Measurements from ENCODE around the gene AMOTL1. TPM values are rescaled to one million over a fixed set of nuclear protein-coding genes. Genes with fewer than 3 reads are reported as not detected.

Gene AMOTL1
- total RNA-seq, 1 donor from 2014 or later: 35.9 TPM

- no peaks in the 10 kb centered on the region for H3K9me3 Mint-ChIP-seq (ENCODE audit: unreplicated experiment)
- DNase-seq (ENCODE audit: low spot score): no peak
- H3K36me3 Mint-ChIP-seq (ENCODE audit: low read depth, unreplicated experiment): peaks cover 60% of the 10 kb centered on the region
- TF ChIP-seq CTCF (IDR thresholded peaks at IDR 0.05; ENCODE audit: unreplicated experiment): no peak
- H3K27me3 Mint-ChIP-seq (ENCODE audit: unreplicated experiment): peaks cover 3% of the 10 kb centered on the region
- peak overlapping the region; percentile 9 for H3K4me3 Mint-ChIP-seq (ENCODE audit: unreplicated experiment)
- H3K27ac Mint-ChIP-seq (ENCODE audit: unreplicated experiment): no peak overlapping the region
- H3K4me1 Mint-ChIP-seq (ENCODE audit: unreplicated experiment): peaks cover 2% of the 10 kb centered on the region
Observed at GRCh38 chr11:94853836-94854235, 85.7 kb downstream of the AMOTL1 start.

- no peak overlapping the region for H3K4me3 Mint-ChIP-seq (ENCODE audit: unreplicated experiment)
- peaks cover 3% of the 10 kb centered on the region for H3K4me1 Mint-ChIP-seq (ENCODE audit: unreplicated experiment)
- H3K36me3 Mint-ChIP-seq (ENCODE audit: low read depth, unreplicated experiment): peaks cover 67% of the 10 kb centered on the region
- no peak overlapping the region for H3K27ac Mint-ChIP-seq (ENCODE audit: unreplicated experiment)
- DNase-seq (ENCODE audit: low spot score): no peak
- no peaks in the 10 kb centered on the region for H3K9me3 Mint-ChIP-seq (ENCODE audit: unreplicated experiment)
- peaks cover 3% of the 10 kb centered on the region for H3K27me3 Mint-ChIP-seq (ENCODE audit: unreplicated experiment)
- TF ChIP-seq CTCF (IDR thresholded peaks at IDR 0.05; ENCODE audit: unreplicated experiment): no peak
Observed at GRCh38 chr11:94854770-94855633, 86.8 kb downstream of the AMOTL1 start.

- H3K27me3 Mint-ChIP-seq (ENCODE audit: unreplicated experiment): peaks cover 3% of the 10 kb centered on the region
- H3K9me3 Mint-ChIP-seq (ENCODE audit: unreplicated experiment): no peaks in the 10 kb centered on the region
- peak overlapping the region; percentile 48 for H3K4me3 Mint-ChIP-seq (ENCODE audit: unreplicated experiment)
- no peak overlapping the region for H3K27ac Mint-ChIP-seq (ENCODE audit: unreplicated experiment)
- TF ChIP-seq CTCF (IDR thresholded peaks at IDR 0.05; ENCODE audit: unreplicated experiment): no peak
- no peak for DNase-seq (ENCODE audit: low spot score)
- H3K36me3 Mint-ChIP-seq (ENCODE audit: low read depth, unreplicated experiment): peaks cover 69% of the 10 kb centered on the region
- peaks cover 3% of the 10 kb centered on the region for H3K4me1 Mint-ChIP-seq (ENCODE audit: unreplicated experiment)
Observed at GRCh38 chr11:94855666-94856065, 87.5 kb downstream of the AMOTL1 start.

GRCh38 chr11:94856443-94856842 is 88.3 kb downstream of the AMOTL1 start:
- TF ChIP-seq CTCF (IDR thresholded peaks at IDR 0.05; ENCODE audit: unreplicated experiment): no peak
- Mint-ChIP-seq H3K27me3 (ENCODE audit: unreplicated experiment) (peaks cover 3% of the 10 kb centered on the region), H3K4me1 (ENCODE audit: unreplicated experiment) (peaks cover 3% of the 10 kb centered on the region), H3K27ac (ENCODE audit: unreplicated experiment) (peak overlapping the region; percentile 8), H3K9me3 (ENCODE audit: unreplicated experiment) (no peaks in the 10 kb centered on the region), H3K36me3 (ENCODE audit: low read depth, unreplicated experiment) (peaks cover 72% of the 10 kb centered on the region), H3K4me3 (ENCODE audit: unreplicated experiment) (no peak overlapping the region)
- DNase-seq (ENCODE audit: low spot score): no peak

GRCh38 chr11:94857337-94857736 is 89.2 kb downstream of the AMOTL1 start:
- no peak for TF ChIP-seq CTCF (IDR thresholded peaks at IDR 0.05; ENCODE audit: unreplicated experiment)
- Mint-ChIP-seq H3K27me3 (ENCODE audit: unreplicated experiment) (peaks cover 5% of the 10 kb centered on the region), H3K4me1 (ENCODE audit: unreplicated experiment) (peaks cover 3% of the 10 kb centered on the region), H3K4me3 (ENCODE audit: unreplicated experiment) (no peak overlapping the region), H3K36me3 (ENCODE audit: low read depth, unreplicated experiment) (peaks cover 71% of the 10 kb centered on the region), H3K9me3 (ENCODE audit: unreplicated experiment) (no peaks in the 10 kb centered on the region), H3K27ac (ENCODE audit: unreplicated experiment) (no peak overlapping the region)
- no peak for DNase-seq (ENCODE audit: low spot score)
